NCI-H446 (cell line): ENCODE data around the gene ADAMTS17.

Experiments
- DNase-seq, 2 experiments: peaks; one replicate each; lab custom pipeline; 2025; lab: John Stamatoyannopoulos, UW

The ADAMTS17 gene

DNA sequence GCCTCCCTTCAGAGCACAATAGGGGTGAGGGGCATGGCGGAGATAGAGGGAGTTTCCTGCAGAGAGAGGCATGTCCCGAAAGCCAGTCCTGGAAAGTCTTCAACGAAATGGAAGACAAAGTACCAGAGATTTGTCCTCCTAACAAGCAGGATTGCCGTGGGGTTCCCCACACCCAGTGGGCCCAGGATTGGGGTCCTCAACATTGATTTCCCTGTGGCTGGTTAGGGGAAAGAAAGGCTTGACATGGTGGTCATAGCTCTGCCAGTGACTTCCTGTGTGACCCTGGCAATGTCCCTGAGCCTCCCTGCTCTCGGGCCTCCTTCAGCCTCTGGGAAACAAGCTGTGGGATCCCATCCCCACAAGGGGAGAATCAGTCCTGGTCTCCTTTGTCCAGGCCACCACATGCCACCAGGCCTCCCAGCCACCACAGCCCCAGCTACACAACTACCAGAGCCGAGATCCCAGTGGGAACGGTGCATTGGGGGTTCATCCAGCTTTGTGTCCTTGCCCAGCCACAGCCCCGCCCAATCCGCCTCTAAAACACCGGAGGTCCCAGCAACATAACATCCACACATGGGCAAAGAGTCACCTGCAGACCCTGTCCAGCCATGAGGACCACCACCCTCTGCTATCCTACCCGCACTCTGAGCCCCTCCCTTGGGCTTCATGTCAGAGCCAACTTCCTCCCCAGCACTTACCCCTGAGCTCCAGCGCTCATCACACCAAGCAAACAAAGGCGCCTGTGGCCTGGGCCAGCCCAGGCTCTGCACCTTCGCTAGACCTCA is 63.0 kb downstream of the ADAMTS17 start:
- no peak for DNase-seq

DNA sequence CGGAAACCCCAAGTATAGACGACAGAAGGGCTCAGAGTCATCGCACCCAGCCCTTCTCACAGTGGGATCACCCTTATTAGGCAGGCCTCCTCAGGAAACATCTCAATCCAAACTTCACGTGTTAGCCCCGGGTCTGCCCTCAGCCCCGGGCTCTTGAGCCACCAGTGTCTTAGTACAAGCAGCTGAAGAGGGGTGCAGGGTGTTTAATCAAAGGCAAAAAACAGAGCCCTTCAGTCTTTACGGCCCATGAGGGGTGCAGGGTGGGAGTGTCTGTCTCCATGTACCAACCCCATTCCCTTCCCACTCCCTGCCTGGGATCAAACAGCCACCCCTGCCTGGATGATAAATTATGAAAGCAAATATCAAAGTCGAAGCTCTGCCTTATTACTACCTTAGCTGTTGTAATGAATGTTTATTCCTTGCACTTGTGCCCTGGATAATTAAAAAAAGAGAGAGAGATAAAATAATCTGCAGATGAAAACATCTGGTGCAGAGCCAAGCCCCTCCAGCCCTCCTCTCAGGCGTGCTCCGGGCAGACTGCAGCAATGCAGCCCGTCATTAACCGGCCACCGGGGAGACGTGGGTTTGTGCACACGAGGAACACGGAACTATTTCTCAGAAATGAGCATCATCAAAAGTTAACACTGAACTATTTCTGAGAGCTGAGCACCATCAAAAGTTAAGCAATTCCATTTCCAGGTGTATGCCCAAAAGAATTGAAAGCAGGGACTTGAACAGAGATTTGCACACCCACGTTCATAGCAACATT is 64.5 kb downstream of the ADAMTS17 start:
- DNase-seq = no peak

DNA sequence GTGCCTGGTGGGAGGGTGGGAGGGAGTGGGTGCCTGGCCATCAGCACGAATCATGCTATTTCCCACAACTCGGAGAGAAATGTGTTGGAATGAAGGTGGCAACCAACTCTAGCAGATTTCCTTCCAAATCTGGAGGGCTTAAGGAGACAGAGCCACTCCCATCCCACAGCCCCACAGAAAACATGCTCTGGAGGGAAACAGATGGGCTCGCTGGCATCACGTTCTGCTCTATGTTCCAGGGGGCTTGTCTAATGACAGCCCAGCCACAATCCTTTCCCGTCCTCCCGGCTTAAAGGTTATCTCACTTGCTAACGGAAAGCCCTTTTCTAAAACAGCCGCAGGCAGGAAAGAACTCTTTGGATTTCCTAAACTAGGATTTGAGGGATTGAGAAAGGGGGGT is 65.3 kb downstream of the ADAMTS17 start:
- no peak for DNase-seq

DNA sequence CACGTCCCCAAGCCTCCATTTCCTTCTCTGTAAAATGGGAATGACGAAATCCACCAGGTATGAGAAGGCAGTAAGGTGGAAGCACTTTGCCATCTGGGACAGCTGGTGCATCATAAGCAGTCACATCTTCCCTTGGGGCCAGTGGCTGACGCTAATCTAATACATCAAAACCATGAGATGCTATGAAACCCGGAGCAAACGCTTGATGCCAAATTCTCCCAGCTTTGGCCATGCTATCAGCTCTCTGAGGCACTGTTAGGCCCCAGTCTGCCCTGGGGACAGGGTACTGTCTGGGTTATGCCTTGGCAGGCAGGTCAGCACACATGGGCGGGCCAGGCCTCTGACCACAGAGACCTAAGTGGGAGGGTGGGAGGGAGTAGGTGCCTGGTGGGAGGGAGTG is 66.1 kb downstream of the ADAMTS17 start:
- no peak for DNase-seq

DNA sequence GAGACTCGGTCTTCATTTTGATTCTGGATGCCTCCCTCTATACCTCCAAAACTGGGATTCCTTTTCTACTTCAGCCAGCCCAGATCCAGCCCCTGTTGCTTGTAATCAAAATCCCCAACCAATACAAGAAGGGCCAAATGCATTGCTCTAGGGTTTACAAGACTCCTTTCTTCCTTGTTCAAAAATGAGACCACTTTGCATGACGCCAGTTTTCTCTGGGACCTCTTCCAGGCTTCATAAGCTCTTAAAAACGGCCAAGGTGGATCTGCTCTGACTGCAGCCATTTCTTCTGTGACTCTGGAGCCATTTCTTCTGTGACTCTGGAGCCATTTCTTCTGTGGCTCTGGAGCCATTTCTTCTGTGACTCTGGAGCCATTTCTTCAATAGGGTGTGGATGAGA is 71.9 kb downstream of the ADAMTS17 start:
- no peak for DNase-seq

DNA sequence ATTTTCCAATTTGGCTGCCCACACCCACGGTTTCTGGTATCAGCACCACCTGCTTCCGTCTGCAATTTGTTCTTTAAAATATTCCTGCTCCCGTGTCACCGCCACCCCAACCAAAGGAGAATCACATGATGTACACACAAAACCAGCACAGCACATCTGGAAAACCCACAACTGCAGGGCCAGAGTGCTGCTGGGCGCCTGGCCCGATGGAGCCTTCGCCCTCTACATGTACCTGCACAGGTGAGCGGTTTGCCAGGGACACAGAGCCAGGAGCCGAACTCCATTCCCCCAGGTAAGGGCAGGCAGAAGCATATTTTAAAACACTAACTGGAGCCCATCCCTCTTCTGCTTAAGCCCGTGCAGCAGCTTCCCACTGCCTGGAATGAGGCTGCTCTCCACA is 75.6 kb downstream of the ADAMTS17 start:
- DNase-seq = no peak

DNA sequence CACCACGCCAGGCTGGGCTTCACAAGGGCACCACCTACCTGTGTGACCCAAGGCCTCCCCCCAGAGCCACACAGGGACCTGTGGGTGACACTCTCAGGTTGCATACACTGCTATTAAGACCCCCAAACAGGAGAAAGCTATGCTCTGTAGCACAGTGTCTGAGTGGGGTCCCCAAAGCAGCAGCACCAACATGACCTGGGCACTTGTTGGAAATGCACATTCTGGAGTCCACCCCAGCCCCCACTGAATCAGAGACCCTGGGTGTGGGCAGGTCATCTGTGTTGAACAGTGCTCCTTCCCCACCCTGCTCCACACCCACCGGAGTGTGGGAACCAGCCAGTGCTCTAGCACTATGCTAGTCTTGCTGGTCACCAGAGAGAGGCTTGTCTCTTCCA is 76.1 kb downstream of the ADAMTS17 start:
- DNase-seq = no peak

DNA sequence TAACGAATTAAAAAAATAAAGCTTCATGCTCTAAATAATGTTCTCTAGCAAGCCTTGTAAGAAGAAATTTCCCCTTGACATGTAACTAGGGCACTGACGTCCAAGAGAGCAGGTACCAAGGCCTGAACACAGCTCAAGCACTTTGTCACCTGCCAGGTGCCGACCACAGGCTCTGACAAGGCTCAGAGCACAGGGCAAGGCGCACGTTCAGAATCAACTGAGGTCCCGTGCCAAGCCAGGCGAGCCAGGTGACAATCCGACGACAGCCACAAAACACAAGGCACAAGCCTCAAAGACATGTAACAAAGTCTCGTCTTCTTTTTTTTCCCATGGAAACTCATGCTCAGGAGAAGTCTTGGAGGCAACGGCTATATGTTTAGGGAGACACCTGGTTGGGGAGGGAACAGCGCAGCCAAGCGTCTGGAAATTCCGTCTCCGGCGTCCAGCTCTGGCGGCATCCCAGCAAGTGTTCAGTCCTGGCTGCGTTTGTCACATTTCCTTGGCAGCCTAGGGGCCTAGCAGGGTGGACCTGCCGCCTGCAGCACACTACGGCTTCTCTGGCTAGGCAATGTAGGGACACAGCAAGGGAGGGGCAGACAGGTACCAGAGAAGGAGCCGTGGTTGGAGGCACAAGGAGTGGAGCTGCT is 76.7 kb downstream of the ADAMTS17 start:
- no peak for DNase-seq

DNA sequence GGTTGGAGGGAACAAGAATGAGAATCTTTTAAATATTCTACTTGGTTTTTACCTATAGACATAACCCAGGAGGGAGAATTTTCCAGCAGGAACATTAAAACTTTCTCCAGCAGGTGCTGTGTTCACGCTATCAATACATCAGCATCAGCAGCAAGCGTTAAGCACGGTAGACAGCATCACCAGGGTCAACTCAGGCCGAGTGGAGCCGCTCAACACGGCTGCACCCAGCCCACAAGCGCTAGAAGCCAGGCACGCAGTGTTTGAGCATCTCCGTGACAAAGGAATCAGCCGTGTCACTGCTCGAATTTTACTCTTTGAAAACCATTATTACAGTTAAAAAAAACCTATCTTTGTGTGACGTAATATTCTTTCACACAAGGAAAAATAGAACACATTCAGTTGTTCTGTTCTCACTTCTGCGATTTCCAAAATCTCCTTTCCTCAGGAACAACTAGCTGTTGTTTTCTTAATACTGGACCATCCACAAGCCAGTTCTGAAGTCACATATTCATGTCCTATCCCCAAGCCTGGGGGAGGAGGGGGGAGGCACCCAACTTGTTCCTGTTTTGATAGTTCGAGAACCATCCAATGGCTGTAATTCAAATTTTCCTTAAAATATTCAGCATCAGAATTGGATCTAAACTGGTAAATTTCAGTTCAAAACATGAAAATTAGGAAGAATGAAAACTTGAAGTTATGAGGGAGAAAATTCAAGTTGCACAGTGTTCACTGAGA is 77.9 kb downstream of the ADAMTS17 start:
- no peak for DNase-seq

DNA sequence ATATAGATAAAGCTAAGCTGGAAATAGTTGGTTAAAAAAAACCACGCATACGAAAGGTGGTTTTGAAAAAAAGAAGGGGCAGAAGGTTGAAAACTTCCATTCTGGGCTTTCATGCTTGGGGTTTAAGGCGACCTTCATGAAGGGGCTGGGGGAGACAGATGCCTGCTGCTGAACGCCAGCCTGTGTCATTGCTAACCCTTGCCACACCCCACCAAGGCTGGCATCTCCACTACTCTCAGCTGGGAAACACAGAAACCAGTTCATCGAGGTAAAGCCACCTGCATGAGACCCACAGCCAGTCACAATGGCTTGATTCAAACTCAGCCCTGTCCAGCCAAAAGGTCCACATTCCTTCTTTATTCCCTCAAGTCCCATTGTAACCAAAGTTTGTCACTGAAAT is 78.7 kb downstream of the ADAMTS17 start:
- DNase-seq = no peak

DNA sequence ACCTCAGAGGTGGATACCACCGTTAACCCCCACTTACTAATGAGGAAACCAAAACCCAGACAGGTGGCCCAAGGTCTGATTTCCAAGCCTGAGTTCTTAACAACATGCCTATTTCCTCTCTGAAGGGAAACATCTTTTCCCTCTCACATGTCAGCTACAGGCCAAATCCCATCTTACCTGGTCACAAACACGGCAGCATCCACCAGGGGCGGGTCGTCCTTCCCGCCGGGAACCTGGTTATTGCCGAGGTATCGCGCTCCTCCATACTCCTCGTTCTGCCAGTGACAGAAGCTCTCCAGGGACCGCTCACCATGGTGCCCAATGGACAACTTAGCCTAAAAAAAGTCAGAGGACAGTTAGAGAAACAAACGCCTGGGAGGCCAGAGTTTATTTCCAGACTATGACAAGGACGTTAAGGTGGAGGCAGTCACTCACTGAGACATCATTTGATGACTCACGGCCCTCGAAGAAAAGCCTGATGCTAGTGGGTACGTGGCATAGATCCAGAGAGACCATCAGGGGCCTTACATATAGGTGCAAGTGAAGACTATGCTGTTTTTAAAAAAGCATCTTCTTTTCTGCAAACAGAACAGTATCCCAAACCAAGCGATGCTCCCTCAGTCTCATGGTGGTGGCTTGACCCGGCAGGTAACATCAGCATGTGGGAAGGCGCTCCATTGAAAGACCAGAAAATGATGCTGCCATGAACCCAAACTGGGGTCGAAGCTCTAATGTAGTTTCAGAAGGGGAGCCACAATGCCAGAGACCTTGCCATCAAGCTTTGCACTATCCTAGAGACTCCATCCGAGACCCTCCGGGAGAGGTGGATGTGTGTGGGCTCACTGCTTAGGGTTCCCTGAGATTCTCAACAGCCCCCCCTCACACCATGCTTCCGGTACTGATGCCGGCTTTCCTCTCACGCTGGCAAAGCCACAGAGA is 80.2 kb downstream of the ADAMTS17 start:
- DNase-seq = no peak

DNA sequence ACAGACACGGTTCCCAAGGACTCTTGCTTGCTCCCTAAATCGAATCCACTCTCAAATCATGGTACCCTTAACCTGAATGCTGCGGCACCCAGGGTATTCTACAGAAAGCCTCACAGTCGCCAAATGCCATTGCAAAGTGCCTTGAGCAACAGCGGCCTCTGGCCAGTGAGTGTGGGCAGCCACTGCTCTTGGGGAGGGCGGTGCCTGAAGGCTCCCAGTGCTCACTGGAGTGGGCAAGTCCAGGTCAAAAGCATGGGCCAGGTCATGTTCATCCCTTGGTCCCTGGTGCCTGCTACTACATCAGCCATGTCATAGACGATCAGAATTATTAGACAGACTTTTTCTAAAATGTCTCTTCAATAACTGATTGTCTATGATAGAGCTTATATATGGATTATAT is 82.5 kb downstream of the ADAMTS17 start:
- DNase-seq = no peak

DNA sequence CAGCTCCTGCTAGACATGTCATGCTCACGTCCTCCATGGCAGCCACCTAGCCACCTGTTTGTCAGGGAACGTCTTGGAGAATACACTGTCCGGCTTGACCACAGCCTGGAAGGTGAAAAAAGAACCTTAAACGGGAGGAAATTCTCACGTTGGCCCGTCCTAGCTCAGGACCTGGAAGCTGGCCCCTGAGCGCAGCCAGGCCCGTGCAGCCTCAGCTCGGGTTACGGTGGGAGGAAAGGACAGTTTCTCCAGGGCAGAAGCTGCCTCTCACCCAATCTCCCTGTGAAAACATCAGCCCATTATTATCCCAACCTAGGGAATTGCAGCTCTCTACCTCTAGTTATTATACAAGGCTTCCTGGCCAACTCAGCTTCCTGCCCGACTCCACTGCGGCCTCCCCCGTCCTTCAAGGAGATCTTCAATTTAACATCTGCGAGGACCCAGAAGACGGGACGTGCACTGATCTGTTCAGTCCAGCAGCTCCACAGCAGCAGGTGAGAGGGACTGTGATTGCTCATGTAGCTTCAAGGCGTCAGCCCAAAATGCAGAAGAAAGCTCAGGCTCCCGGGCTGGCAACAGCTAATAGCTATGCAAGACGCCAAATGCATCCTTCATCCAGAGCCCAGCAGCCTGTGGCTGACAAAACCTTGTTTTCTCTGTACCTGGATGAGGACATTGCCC is 84.7 kb downstream of the ADAMTS17 start:
- DNase-seq = no peak

DNA sequence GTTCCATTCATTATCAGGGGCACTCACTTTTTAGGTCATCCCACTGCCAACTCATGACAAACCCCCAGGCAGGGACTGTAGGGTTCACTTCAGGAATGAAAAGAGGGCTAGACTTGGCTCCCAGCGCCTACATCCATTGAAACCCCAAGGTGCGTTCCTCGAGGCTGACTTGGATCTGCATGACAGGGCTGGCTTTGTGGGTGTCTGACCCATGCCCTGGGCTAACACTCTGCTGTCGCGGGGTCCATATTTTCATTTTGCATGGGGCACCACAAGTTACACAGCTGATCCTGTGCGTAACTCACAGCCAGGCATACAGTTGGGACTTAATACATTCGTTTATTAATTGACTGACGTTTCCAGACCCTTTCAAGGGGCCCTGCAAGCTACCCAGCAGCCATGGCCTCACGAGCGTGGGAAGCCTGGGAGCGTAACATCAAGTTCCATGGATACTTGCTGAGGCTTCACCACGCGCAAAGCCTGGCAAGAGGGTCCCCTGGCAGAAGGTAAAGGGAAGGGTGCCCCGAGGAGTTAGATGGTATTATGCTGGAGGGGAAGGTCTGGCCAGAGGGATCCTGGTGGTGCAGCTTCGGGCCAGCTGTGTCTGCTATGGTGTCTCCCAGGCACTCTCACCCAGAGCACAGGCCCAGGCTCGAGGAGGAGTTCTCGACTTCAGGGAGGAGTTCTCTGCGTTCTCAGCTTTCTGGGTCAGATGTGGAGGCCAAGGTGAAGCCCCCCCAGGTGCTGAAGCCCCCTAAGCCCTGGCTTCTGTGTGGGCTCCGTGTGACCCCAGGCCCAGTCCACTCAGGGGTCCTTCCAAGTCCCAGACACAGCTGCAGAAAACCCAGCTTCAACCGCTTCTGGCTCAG is 85.4 kb downstream of the ADAMTS17 start:
- no peak for DNase-seq

DNA sequence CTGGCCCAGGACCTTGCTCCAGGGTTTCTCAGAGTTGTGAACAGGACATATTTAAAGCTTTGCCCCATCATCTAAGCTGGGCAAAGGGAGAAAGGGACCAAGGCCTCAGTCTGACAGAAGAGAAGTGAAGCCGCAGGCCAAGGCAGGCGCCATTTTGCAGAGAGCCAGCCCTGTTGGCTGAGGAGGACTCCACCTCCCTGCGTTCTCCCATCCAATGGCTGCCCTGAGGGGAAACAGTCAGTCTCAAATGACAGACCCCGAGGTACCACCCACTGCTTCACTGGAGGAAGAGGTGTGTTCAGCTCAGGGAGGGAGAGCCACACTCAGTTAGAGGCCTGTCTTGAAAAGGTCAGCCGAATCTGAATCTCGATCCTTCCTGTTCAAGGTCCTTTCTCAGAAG is 86.1 kb downstream of the ADAMTS17 start:
- no peak for DNase-seq

DNA sequence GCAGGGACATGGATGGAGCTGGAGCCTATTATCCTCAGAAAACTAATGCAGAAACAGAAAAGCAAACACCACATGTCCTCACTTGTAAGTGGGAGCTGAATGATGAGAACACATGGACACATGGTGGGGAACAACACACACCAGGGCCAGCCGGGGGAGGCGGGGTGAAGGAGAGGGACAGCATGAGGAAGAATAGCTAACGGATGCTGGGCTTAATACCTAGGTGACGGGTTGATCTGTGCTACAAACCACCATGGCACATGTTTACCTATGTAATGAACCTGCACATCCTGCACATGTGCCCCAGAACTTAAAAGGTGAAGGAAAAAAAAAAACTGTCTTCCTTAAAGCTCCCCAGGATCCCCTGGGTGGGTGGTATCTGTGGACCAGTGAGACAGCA is 87.1 kb downstream of the ADAMTS17 start:
- DNase-seq = no peak

DNA sequence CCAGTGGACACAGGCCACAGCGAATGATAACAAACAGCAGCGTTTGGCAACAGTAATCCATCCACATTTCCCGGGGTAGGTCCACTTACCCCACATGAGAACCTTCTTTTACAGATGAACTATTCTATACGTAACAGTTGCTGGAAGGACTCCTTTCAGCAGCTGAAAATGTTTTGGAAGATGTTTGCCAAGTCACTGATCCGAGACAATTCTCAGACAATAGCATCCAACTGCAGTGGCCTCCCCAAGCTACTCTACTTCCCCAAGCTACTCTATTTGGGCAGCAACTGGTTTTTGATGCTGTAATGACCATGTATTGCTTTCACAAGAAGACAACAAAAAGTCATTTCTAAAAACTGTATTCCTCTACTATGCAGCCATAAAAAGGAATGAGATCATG is 87.5 kb downstream of the ADAMTS17 start:
- no peak for DNase-seq

DNA sequence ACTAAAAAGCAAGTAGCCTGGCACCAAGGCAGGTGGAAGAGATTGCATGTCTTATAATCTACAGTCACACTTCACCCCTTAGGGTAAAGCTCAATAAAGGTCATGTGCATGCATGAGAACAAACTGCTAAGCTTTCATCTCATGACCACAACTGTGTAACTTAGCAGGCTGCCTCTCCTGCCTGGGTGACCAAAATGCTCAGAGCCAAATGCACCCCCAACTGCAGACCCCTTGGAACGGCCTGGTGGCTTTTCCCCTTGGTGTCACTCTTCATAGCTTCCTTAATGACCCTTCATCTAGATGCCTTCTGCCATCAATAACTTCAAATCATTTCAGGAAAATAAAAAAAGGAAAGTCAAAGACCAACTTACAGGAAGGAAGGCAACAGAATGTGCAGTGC is 88.1 kb downstream of the ADAMTS17 start:
- DNase-seq = no peak

DNA sequence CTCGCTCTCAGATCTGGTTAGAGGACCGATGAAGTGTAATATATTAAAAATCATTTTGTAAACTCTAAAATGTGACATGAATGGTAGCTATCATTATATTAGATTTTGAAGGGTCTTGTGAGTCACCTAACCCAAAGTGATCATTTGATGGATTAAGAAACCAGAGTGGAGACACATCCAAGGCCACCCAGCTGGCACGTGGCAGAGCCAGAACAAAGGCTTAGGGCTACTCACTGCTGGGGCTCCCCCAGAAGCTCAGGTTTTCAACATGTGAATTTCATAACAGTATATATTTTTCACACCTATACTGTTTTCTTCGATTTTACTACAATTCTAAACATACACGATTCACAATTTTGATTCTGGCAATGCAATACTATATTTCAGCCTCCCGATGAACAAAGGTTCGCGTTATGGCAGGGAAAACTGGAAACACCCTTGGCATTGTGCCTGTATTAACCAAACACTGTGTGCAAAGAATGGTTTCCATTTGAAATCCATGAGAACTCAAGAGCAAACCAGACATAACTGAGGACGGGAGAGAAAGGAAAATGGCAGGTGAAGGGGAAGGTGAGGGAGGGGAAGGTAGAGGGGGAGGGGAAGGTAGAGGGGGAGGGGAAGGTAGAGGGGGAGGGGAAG is 88.9 kb downstream of the ADAMTS17 start:
- no peak for DNase-seq
